K562 (cell line): ENCODE results near the gene ZNF687. TPM values are rescaled to one million over a fixed set of nuclear protein-coding genes. Genes with fewer than 3 reads are reported as not detected.
A peak's percentile ranks its signal among the peaks of the same experiment; 100 is the strongest.

Source experiments
- ARNT ChIP-seq, 2 experiments: fragments of 450-650 bp; IDR thresholded peaks; 2 replicates each; pipeline ENCODE4 v1.6.1; 2016; ENCODE audit warnings: mild to moderate bottlenecking in 1 of 2
- BCOR ChIP-seq: fragments of 450-650 bp; IDR thresholded peaks from 2 replicates; pipeline ENCODE4 v1.6.1; 2016
- CBX2 ChIP-seq: fragments of 200-600 bp; sonication (generic); IDR thresholded peaks from one replicate; pipeline ENCODE4 v1.6.1; 2012; ENCODE audit warnings: mild to moderate bottlenecking, low read length, inconsistent platforms; ENCODE audit not compliant: insufficient read depth, poor library complexity, severe bottlenecking
- DIDO1 ChIP-seq: fragments of 450-650 bp; IDR thresholded peaks from 2 replicates; pipeline ENCODE4 v1.6.1; 2016; ENCODE audit warnings: low read depth, missing biosample characterization, missing genetic modification characterization
- DMBX1 ChIP-seq: fragments of 250-450 bp; sonication (Bioruptor Pico); IDR thresholded peaks from 2 replicates; pipeline ENCODE4 v1.8.0; 2022; ENCODE audit warnings: inconsistent platforms, mild to moderate bottlenecking, moderate library complexity, borderline replicate concordance
- ELF1 ChIP-seq: fragments of 200-800 bp; sonication (Bioruptor generic); IDR thresholded peaks from 2 replicates; pipeline ENCODE4 v1.6.1; 2016; ENCODE audit warnings: missing genetic modification characterization, missing compliant biosample characterization
- ELF4 ChIP-seq: fragments of 450-650 bp; formaldehyde crosslinking; IDR thresholded peaks from 2 replicates; pipeline ENCODE4 v1.4.0; 2022; ENCODE audit warnings: missing genetic modification characterization
- ETV1 ChIP-seq: fragments of 450-650 bp; conservative IDR thresholded peaks from 2 replicates; pipeline ENCODE4 v1.6.1; 2016; ENCODE audit warnings: missing genetic modification characterization, control low read depth, low read depth, missing compliant biosample characterization
- GTF2E2 ChIP-seq: fragments of 200-800 bp; sonication (Bioruptor generic); IDR thresholded peaks from 2 replicates; pipeline ENCODE4 v1.6.1; 2016; ENCODE audit warnings: missing genetic modification characterization, missing compliant biosample characterization
- HSF4 ChIP-seq: fragments of 250-450 bp; sonication (Bioruptor Pico); IDR thresholded peaks from 2 replicates; pipeline ENCODE4 v2.1.2; 2022; ENCODE audit warnings: mild to moderate bottlenecking, moderate library complexity, borderline replicate concordance
- MAFF ChIP-seq: IDR thresholded peaks from 2 replicates; pipeline ENCODE4 v1.6.1; 2012; ENCODE audit warnings: low read length, improper control_type of control experiment
- POLR3A ChIP-seq: IDR thresholded peaks from 2 replicates; pipeline ENCODE4 v1.6.1; 2011; ENCODE audit warnings: borderline replicate concordance, mild to moderate bottlenecking, moderate library complexity; ENCODE audit not compliant: insufficient read length, insufficient read depth; ENCODE audit errors: extremely low read depth
- PPARD ChIP-seq: fragments of 250-450 bp; sonication (Bioruptor Pico); IDR thresholded peaks from 2 replicates; pipeline ENCODE4 v1.8.0; 2022; ENCODE audit warnings: inconsistent platforms, mild to moderate bottlenecking, moderate library complexity
- ZBTB7A ChIP-seq: IDR thresholded peaks from 2 replicates; pipeline ENCODE4 v1.6.1; 2011; ENCODE audit warnings: low read depth, mild to moderate bottlenecking, low read length, moderate library complexity, borderline replicate concordance; ENCODE audit not compliant: control insufficient read depth
- ZNF12 ChIP-seq: sonication (generic); formaldehyde crosslinking; IDR thresholded peaks from 2 replicates; pipeline ENCODE4 v1.4.0; 2020; ENCODE audit warnings: mild to moderate bottlenecking, missing genetic modification reagents
- ZNF134 ChIP-seq: fragments of 250-450 bp; sonication (Bioruptor Pico); conservative IDR thresholded peaks from 2 replicates; pipeline ENCODE4 v1.4.0; 2020
- ZNF318 ChIP-seq, 2 experiments: fragments of 450-650 bp; IDR thresholded peaks; 2 replicates each; pipeline ENCODE4 v1.6.1; 2016; ENCODE audit warnings: mild to moderate bottlenecking in 2 of 2, borderline replicate concordance in 1 of 2, low read depth in 1 of 2, moderate library complexity in 1 of 2
- ZNF507 ChIP-seq: conservative IDR thresholded peaks from 2 replicates; pipeline ENCODE4 v1.6.1; 2017; ENCODE audit warnings: missing genetic modification characterization, missing compliant biosample characterization
- ZNF583 ChIP-seq: fragments of 250-450 bp; sonication (Bioruptor Pico); IDR thresholded peaks from 2 replicates; pipeline ENCODE4 v1.4.0; 2020
- ZNF740 ChIP-seq, 3 experiments: fragments of 200-800 bp in 1 of 3; sonication (Bioruptor generic) in 1 of 3; sonication (generic) in 1 of 3; formaldehyde crosslinking in 1 of 3; IDR thresholded peaks; 2 replicates each; pipeline versions ENCODE4 v1.6.1 to v1.8.0; 2016 to 2022; ENCODE audit warnings: mild to moderate bottlenecking in 2 of 3, missing compliant biosample characterization in 2 of 3, missing genetic modification characterization in 2 of 3, missing genetic modification reagents in 1 of 3
- polyA plus RNA-seq, 8 experiments: library from polyadenylated mRNA; depleted of rRNA in 4 of 8; stranded (reverse) in 5 of 8; unstranded in 3 of 8; fragments of >200 nt; fragmentation: Nextera tagmentation in 2 of 8; fragmentation: Illumina TruSeq in 1 of 8; extraction: Ambion mirVana in 2 of 8; extraction: Trizol in 1 of 8; gene quantifications; 2 replicates each; pipeline versions ENCODE4 v1.2.1 to v1.2.3, GENCODE V29; 2011 to 2014; ENCODE audit warnings: inconsistent platforms in 1 of 8, missing spikeins in 1 of 8
- total RNA-seq, 7 experiments: library from RNA; depleted of rRNA in 6 of 7; stranded (reverse); fragments of >200 nt in 6 of 7; fragmentation: Illumina TruSeq in 2 of 7; extraction: Trizol in 2 of 7; gene quantifications; 2 replicates each; pipeline versions ENCODE4 v1.2.1 to v1.2.3, GENCODE V29; 2011 to 2021; ENCODE audit warnings: low replicate concordance in 1 of 7

The ZNF687 gene
- total and polyA plus RNA-seq, 9 of the 15 experiments (the other 6 are each of a cell fraction or from before 2014, with no cell fraction given): 0.13 to 26.4 (median 10.6) TPM

GRCh38 chr1:151326619-151327222 is 44.6 kb downstream of the ZNF687 start (continued):
- TF ChIP-seq ZNF740 (CRISPR knock-in tag; IDR thresholded peaks at IDR 0.05): peak; percentile 73
- no peak; a peak in 2 of 4 replicates for TF ChIP-seq ZNF740 (tag; IDR thresholded peaks at IDR 0.05)
- no peak for TF ChIP-seq ETV1 (tag)
- TF ChIP-seq CBX2: no peak
- no peak for TF ChIP-seq HSF4 (CRISPR knock-in tag)
- no peak for TF ChIP-seq DIDO1 (tag)
- TF ChIP-seq POLR3A: no peak
- TF ChIP-seq ZNF507: no peak
- TF ChIP-seq ZNF583: no peak
- TF ChIP-seq ZNF134: no peak
- 0 out of 2 replicates have a peak, but pooled peaks have one; percentile 3 for TF ChIP-seq ELF1 (tag)
- no peak for TF ChIP-seq ZNF12 (CRISPR knock-in tag)
- no peak for TF ChIP-seq ARNT (IDR thresholded peaks at IDR 0.05)
- no peak for TF ChIP-seq MAFF
- TF ChIP-seq ZBTB7A: no peak
- no peak for TF ChIP-seq DMBX1
- no peak for TF ChIP-seq PPARD (CRISPR knock-in tag)
- peak; percentile 10; the same call in 1 of the 2 replicates for TF ChIP-seq ELF4 (CRISPR knock-in tag)
- no peak for TF ChIP-seq ZNF318 (IDR thresholded peaks at IDR 0.05; ENCODE audit: borderline replicate concordance in 1 of 2, low read depth in 1 of 2)
- TF ChIP-seq GTF2E2: 0 out of 2 replicates have a peak, but pooled peaks have one; percentile 22
- no peak for TF ChIP-seq BCOR
